Measurements from ENCODE around the gene OSM. TPM values are rescaled to one million over a fixed set of nuclear protein-coding genes. Genes with fewer than 3 reads are reported as not detected.

Gene OSM
- total RNA-seq, 1 experiment from 2014 or later: not detected

DNA sequence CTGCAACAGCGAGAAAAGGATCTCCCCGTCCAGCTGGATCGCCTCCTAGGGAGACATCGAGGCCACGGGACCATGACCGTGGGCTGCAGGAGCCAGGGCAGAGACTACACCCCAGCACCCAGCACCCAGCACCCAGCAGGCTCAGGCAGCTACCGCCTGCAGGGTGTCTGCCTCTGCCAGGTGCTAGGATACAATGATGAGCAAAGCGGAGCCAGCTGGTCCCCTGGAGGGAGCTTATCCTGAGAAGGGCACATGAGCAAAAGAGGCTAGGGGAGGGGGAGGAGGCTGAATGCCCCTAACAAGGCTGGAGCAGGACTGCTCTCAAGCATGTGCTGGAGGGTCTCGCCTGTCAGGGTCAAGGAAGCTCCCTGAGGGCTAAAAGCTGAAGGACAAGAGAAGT, 27.4 kb upstream of the OSM start:
- H3K9me2 ChIP-seq (ENCODE audit: insufficient read depth): no peaks in the 10 kb centered on the region
- no TSS peak for BruUV-seq (replicated peaks)
- H3K36me3 ChIP-seq (ENCODE audit: control insufficient read depth in 1 of 2, insufficient read depth in 2 of 2, low read length in 2 of 2): peaks cover 2 to 4% of the 10 kb centered on the region in 2 experiments; a peak in 2 of 4 replicates
- H2AFZ ChIP-seq (ENCODE audit: low read depth, low read length, poor library complexity, severe bottlenecking): no peak overlapping the region
- no peaks in the 10 kb centered on the region for H3K27me3 ChIP-seq (ENCODE audit: insufficient read depth, low read length)
- CTCF ChIA-PET: no interaction called here
- no peak for DNase-seq (ENCODE audit: low read depth, low spot score)
- no peak overlapping the region for H3K4me2 ChIP-seq (ENCODE audit: low read length)
- H4K20me1 ChIP-seq (ENCODE audit: insufficient read depth): no peaks in the 10 kb centered on the region
- no peak overlapping the region for H3K27ac ChIP-seq (ENCODE audit: low read depth, low read length)
- H3K9me3 ChIP-seq (ENCODE audit: control insufficient read depth in 1 of 2, insufficient read depth in 1 of 2, low read depth in 1 of 2, low read length in 2 of 2): no peaks in the 10 kb centered on the region
- intact Hi-C loops (cut with micrococcal nuclease): no loop called here
- no peaks in the 10 kb centered on the region for H3K79me2 ChIP-seq (ENCODE audit: insufficient read depth, low read length)
- H3K9ac ChIP-seq (ENCODE audit: low read length): no peak overlapping the region
- no peak for TF ChIP-seq CBX3 (IDR thresholded peaks at IDR 0.05; ENCODE audit: low read depth)
- TF ChIP-seq SIN3A (IDR thresholded peaks at IDR 0.05; ENCODE audit: low read depth): no peak
- TF ChIP-seq ZNF274 (IDR thresholded peaks at IDR 0.05; ENCODE audit: low read depth, low read length): no peak
- TF ChIP-seq ZFX (IDR thresholded peaks at IDR 0.05): no peak
- TF ChIP-seq TCF7L2 (IDR thresholded peaks at IDR 0.05; ENCODE audit: borderline replicate concordance, extremely low read depth, insufficient read depth, insufficient read length): no peak
- TF ChIP-seq, protein P1, sequence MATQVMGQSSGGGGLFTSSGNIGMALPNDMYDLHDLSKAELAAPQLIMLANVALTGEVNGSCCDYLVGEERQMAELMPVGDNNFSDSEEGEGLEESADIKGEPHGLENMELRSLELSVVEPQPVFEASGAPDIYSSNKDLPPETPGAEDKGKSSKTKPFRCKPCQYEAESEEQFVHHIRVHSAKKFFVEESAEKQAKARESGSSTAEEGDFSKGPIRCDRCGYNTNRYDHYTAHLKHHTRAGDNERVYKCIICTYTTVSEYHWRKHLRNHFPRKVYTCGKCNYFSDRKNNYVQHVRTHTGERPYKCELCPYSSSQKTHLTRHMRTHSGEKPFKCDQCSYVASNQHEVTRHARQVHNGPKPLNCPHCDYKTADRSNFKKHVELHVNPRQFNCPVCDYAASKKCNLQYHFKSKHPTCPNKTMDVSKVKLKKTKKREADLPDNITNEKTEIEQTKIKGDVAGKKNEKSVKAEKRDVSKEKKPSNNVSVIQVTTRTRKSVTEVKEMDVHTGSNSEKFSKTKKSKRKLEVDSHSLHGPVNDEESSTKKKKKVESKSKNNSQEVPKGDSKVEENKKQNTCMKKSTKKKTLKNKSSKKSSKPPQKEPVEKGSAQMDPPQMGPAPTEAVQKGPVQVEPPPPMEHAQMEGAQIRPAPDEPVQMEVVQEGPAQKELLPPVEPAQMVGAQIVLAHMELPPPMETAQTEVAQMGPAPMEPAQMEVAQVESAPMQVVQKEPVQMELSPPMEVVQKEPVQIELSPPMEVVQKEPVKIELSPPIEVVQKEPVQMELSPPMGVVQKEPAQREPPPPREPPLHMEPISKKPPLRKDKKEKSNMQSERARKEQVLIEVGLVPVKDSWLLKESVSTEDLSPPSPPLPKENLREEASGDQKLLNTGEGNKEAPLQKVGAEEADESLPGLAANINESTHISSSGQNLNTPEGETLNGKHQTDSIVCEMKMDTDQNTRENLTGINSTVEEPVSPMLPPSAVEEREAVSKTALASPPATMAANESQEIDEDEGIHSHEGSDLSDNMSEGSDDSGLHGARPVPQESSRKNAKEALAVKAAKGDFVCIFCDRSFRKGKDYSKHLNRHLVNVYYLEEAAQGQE (IDR thresholded peaks at IDR 0.05; ENCODE audit: low read depth): no peak
- no peak for ATAC-seq
- RAD21 ChIA-PET (ENCODE audit: low non-redundant PET in 1 of 2, low total read pairs in 2 of 2, uncharacterized antibody in 2 of 2, unreplicated experiment in 2 of 2): no interaction called here
- no peak overlapping the region for H3K4me3 ChIP-seq (replicated peaks in 1 of 2; ENCODE audit: low read depth in 1 of 2, low read length in 2 of 2)
- H3K4me1 ChIP-seq (ENCODE audit: control insufficient read depth in 1 of 2, insufficient read depth in 2 of 2, low read length in 2 of 2): peaks cover 31 to 32% of the 10 kb centered on the region in 2 experiments
- POLR2A ChIA-PET: no interaction called here

DNA sequence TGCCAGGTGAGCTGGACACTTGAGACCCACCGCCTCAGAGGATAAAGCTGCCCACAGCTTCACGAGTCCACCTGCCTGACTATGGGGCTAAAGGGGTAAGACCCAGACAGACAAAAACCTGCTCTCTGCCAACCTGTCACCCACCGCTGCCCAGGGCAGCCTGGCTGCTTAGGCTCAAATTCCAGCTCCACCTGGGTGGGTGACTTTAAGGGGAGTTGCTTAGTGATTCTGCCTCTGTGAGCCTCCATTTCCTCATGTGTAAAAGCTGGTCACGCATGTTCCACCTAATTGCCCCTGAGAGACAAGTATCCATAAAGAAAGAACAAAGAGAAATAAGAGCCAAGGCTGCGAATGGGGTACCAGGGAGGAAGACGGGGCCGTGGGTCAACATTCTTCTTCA, 26.4 kb upstream of the OSM start:
- Histone ChIP-seq H3K9ac (ENCODE audit: low read length) (no peak overlapping the region), H3K9me2 (ENCODE audit: insufficient read depth) (no peaks in the 10 kb centered on the region), H3K4me2 (ENCODE audit: low read length) (no peak overlapping the region), H3K4me3 (replicated peaks in 1 of 2; ENCODE audit: low read depth in 1 of 2, low read length in 2 of 2) (no peak overlapping the region), H2AFZ (ENCODE audit: low read depth, low read length, poor library complexity, severe bottlenecking) (no peak overlapping the region), H3K36me3 (ENCODE audit: control insufficient read depth in 1 of 2, insufficient read depth in 2 of 2, low read length in 2 of 2) (peaks cover 2 to 4% of the 10 kb centered on the region in 2 experiments; a peak in 2 of 4 replicates), H3K9me3 (ENCODE audit: control insufficient read depth in 1 of 2, insufficient read depth in 1 of 2, low read depth in 1 of 2, low read length in 2 of 2) (no peaks in the 10 kb centered on the region), H3K4me1 (ENCODE audit: control insufficient read depth in 1 of 2, insufficient read depth in 2 of 2, low read length in 2 of 2) (peaks cover 31 to 32% of the 10 kb centered on the region in 2 experiments), H4K20me1 (ENCODE audit: insufficient read depth) (no peaks in the 10 kb centered on the region), H3K79me2 (ENCODE audit: insufficient read depth, low read length) (no peaks in the 10 kb centered on the region), H3K27me3 (ENCODE audit: insufficient read depth, low read length) (no peaks in the 10 kb centered on the region), H3K27ac (ENCODE audit: low read depth, low read length) (no peak overlapping the region)
- no TSS peak for BruUV-seq (replicated peaks)
- ATAC-seq (no peak), DNase-seq (ENCODE audit: low read depth, low spot score) (no peak)
- POLR2A ChIA-PET: no interaction called here
- intact Hi-C loops (cut with micrococcal nuclease): no loop called here
- RAD21 ChIA-PET (ENCODE audit: low non-redundant PET in 1 of 2, low total read pairs in 2 of 2, uncharacterized antibody in 2 of 2, unreplicated experiment in 2 of 2): interaction anchor here in 1 of 2 experiments (0.6 kb wide), 1 partner anchor 10 kb away, joined by 3 read pairs; no protein-coding TSS in a partner anchor
- CTCF ChIA-PET: no interaction called here
- no peak for TF ChIP-seq CBX3 (IDR thresholded peaks at IDR 0.05; ENCODE audit: low read depth)
- TF ChIP-seq EGR1 (IDR thresholded peaks at IDR 0.05; ENCODE audit: low read depth): no peak
- TF ChIP-seq TCF7L2 (IDR thresholded peaks at IDR 0.05; ENCODE audit: borderline replicate concordance, extremely low read depth, insufficient read depth, insufficient read length): no peak
- no peak for TF ChIP-seq RAD21 (IDR thresholded peaks at IDR 0.05; ENCODE audit: low read depth)
- no peak for TF ChIP-seq CEBPB (IDR thresholded peaks at IDR 0.05; ENCODE audit: low read depth)
- TF ChIP-seq SRF (IDR thresholded peaks at IDR 0.05; ENCODE audit: low read depth): no peak
- TF ChIP-seq EZH2phosphoT487 (IDR thresholded peaks at IDR 0.05; ENCODE audit: borderline replicate concordance): no peak
- TF ChIP-seq FOSL1 (IDR thresholded peaks at IDR 0.05; ENCODE audit: low read depth): no peak
- TF ChIP-seq POLR2A (IDR thresholded peaks at IDR 0.05; ENCODE audit: borderline replicate concordance, extremely low read depth, insufficient read depth, insufficient read length): no peak
- TF ChIP-seq, protein P1 (IDR thresholded peaks at IDR 0.05; ENCODE audit: low read depth): no peak
- TF ChIP-seq POLR2AphosphoS5 (IDR thresholded peaks at IDR 0.05; ENCODE audit: low read depth, low read length): no peak
- no peak for TF ChIP-seq ELF1 (IDR thresholded peaks at IDR 0.05; ENCODE audit: borderline replicate concordance, low read depth)

All from HCT116 (cell line).